H1 (cell line): ENCODE data around the gene ARL3. TPM values are rescaled to one million over a fixed set of nuclear protein-coding genes. Genes with fewer than 3 reads are reported as not detected.

Source experiments
- BRCA1 ChIP-seq: IDR thresholded peaks from 2 replicates; pipeline ENCODE4 v1.6.1; 2012; ENCODE audit warnings: low read depth, low read length, improper control_type of control experiment
- HDAC2 ChIP-seq, 2 experiments: fragments of 300-600 bp in 1 of 2; sonication (generic) in 1 of 2; IDR thresholded peaks; 2 replicates each; pipeline ENCODE4 v1.6.1; 2011 to 2012; ENCODE audit warnings: low read depth in 2 of 2, low read length in 2 of 2, mild to moderate bottlenecking in 2 of 2, moderate library complexity in 2 of 2, borderline replicate concordance in 1 of 2, inconsistent platforms in 1 of 2
- HDAC6 ChIP-seq: IDR thresholded peaks from one replicate; pipeline ENCODE4 v1.7.1; 2012; ENCODE audit warnings: low read depth, mild to moderate bottlenecking, inconsistent platforms, low read length, moderate library complexity
- NANOG ChIP-seq: IDR thresholded peaks from 2 replicates; pipeline ENCODE4 v1.6.1; 2011; ENCODE audit warnings: low read length, low read depth, mild to moderate bottlenecking, inconsistent platforms; ENCODE audit not compliant: insufficient read depth, poor library complexity, severe bottlenecking
- NRF1 ChIP-seq: IDR thresholded peaks from 2 replicates; pipeline ENCODE4 v1.6.1; 2011; ENCODE audit warnings: mild to moderate bottlenecking, low read depth, low read length, improper control_type of control experiment
- RAD21 ChIP-seq, 2 experiments: IDR thresholded peaks in 1 of 2; conservative IDR thresholded peaks in 1 of 2; 2 replicates each; pipeline ENCODE4 v1.6.1; 2011; ENCODE audit warnings: low read depth in 2 of 2, low read length in 2 of 2, improper control_type of control experiment in 1 of 2, inconsistent platforms in 1 of 2, mild to moderate bottlenecking in 1 of 2, moderate library complexity in 1 of 2
- RFX5 ChIP-seq: IDR thresholded peaks from 2 replicates; pipeline ENCODE4 v1.6.1; 2011; ENCODE audit warnings: low read depth, low read length, improper control_type of control experiment, borderline replicate concordance
- SAP30 ChIP-seq: fragments of 300-600 bp; sonication (generic); IDR thresholded peaks from 2 replicates; pipeline ENCODE4 v1.7.1; 2012; ENCODE audit warnings: low read length, moderate library complexity, mild to moderate bottlenecking, inconsistent platforms; ENCODE audit not compliant: insufficient read depth, insufficient replicate concordance
- SIN3A ChIP-seq, 2 experiments: IDR thresholded peaks in 1 of 2; conservative IDR thresholded peaks in 1 of 2; 2 replicates each; pipeline ENCODE4 v1.6.1; 2011 to 2012; ENCODE audit warnings: low read length in 2 of 2, improper control_type of control experiment in 1 of 2, low read depth in 1 of 2, mild to moderate bottlenecking in 1 of 2
- SIX5 ChIP-seq: IDR thresholded peaks from 2 replicates; pipeline ENCODE4 v1.6.1; 2011; ENCODE audit warnings: mild to moderate bottlenecking, low read depth, low read length
- SP4 ChIP-seq: IDR thresholded peaks from 2 replicates; pipeline ENCODE4 v1.6.1; 2012; ENCODE audit warnings: low read length, inconsistent platforms
- SUZ12 ChIP-seq: fragments of 200-600 bp; sonication (generic); IDR thresholded peaks from 2 replicates; pipeline ENCODE4 v1.6.1; 2012; ENCODE audit warnings: mild to moderate bottlenecking, inconsistent platforms, low read length, moderate library complexity, mixed read lengths
- TBP ChIP-seq: IDR thresholded peaks from 2 replicates; pipeline ENCODE4 v1.6.1; 2011; ENCODE audit warnings: low read depth, low read length, improper control_type of control experiment
- TCF12 ChIP-seq: IDR thresholded peaks from 2 replicates; pipeline ENCODE4 v1.6.1; 2011; ENCODE audit warnings: low read depth, mild to moderate bottlenecking, low read length
- USF2 ChIP-seq: IDR thresholded peaks from 2 replicates; pipeline ENCODE4 v1.6.1; 2011; ENCODE audit warnings: low read length, improper control_type of control experiment
- polyA plus RNA-seq, 7 experiments: library from polyadenylated mRNA; depleted of rRNA in 3 of 7; stranded (reverse) in 5 of 7; unstranded in 2 of 7; fragments of >200 nt in 5 of 7; fragments of 200-250 nt in 2 of 7; gene quantifications; 1 replicate in 5 of 7; 2 replicates in 1 of 7; 4 replicates in 1 of 7; pipeline versions ENCODE4 v1.2.1 to v1.2.3, GENCODE V29; 2011 to 2013; ENCODE audit warnings: missing spikeins in 2 of 7, mixed read lengths in 2 of 7
- total RNA-seq: library from RNA; stranded (reverse); fragmentation: NEBNext Ultra II Directional; extraction: Animal tissue kit (Norgen Biotek cat#: 25700); gene quantifications from 2 replicates; pipeline ENCODE4 v1.2.1, GENCODE V29; 2021
- TF ChIP-seq, protein P1 (sequence below), 3 experiments: IDR thresholded peaks; 1 replicate in 2 of 3; 2 replicates in 1 of 3; pipeline versions ENCODE4 v1.5.1 to v1.6.1; 2011; ENCODE audit warnings: low read length in 3 of 3, mild to moderate bottlenecking in 3 of 3, inconsistent platforms in 2 of 3, low read depth in 1 of 3, moderate library complexity in 1 of 3; ENCODE audit not compliant: insufficient read depth in 1 of 3; ENCODE audit errors: control extremely low read depth in 1 of 3
- TF ChIP-seq, protein P2 (sequence below): IDR thresholded peaks from 2 replicates; pipeline ENCODE4 v1.6.1; 2012; ENCODE audit warnings: inconsistent platforms
- TF ChIP-seq, protein P3 (sequence below): IDR thresholded peaks from 2 replicates; pipeline ENCODE4 v1.6.1; 2012; ENCODE audit warnings: low read length, inconsistent platforms

ARL3 gene
- total and polyA plus RNA-seq, 2 of the 8 experiments (the other 6 are each of a cell fraction or from before 2014, with no cell fraction given) = 8.8 to 16.2 TPM

DNA sequence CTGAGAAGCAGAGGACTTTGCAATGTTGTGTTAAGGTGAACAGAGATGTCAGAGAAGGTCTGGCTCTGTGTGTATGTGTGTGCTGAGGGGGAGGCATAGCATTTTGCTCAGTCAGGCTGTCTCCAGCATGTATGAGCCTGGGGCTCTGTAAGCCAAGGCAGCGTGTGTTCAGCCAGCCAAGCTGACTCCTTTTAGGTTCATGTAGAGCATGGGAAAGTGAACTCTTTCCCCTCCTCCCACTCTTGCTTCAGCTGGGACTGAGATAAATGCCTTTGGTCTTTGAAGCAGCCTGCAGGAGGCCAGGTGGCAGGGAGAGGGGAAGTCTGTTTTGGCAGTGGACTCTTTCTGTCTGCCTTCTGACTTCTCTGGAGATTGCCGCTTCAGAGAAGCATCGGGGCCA, 4.0 kb upstream of the ARL3 start (continued):
- 0 out of 2 replicates have a peak, but pooled peaks have one; percentile 34 for TF ChIP-seq TCF12
- no peak for TF ChIP-seq HDAC2 (IDR thresholded peaks at IDR 0.05; ENCODE audit: borderline replicate concordance in 1 of 2, low read depth in 2 of 2, low read length in 2 of 2)
- TF ChIP-seq SAP30 = no peak
- no peak for TF ChIP-seq SIX5
- no peak for TF ChIP-seq RAD21 (IDR thresholded peaks at IDR 0.05 in 1 of 2, conservative IDR thresholded peaks at IDR 0.05 in 1 of 2; ENCODE audit: low read depth in 2 of 2, low read length in 2 of 2)
- no peak for TF ChIP-seq SUZ12
- TF ChIP-seq, protein P1, sequence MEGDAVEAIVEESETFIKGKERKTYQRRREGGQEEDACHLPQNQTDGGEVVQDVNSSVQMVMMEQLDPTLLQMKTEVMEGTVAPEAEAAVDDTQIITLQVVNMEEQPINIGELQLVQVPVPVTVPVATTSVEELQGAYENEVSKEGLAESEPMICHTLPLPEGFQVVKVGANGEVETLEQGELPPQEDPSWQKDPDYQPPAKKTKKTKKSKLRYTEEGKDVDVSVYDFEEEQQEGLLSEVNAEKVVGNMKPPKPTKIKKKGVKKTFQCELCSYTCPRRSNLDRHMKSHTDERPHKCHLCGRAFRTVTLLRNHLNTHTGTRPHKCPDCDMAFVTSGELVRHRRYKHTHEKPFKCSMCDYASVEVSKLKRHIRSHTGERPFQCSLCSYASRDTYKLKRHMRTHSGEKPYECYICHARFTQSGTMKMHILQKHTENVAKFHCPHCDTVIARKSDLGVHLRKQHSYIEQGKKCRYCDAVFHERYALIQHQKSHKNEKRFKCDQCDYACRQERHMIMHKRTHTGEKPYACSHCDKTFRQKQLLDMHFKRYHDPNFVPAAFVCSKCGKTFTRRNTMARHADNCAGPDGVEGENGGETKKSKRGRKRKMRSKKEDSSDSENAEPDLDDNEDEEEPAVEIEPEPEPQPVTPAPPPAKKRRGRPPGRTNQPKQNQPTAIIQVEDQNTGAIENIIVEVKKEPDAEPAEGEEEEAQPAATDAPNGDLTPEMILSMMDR (IDR thresholded peaks at IDR 0.05; ENCODE audit: control extremely low read depth in 1 of 3, insufficient read depth in 1 of 3, low read depth in 1 of 3, low read length in 3 of 3) = no peak
- TF ChIP-seq RFX5 = no peak
- TF ChIP-seq BRCA1 = no peak
- TF ChIP-seq, protein P2, sequence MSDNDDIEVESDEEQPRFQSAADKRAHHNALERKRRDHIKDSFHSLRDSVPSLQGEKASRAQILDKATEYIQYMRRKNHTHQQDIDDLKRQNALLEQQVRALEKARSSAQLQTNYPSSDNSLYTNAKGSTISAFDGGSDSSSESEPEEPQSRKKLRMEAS = 0 out of 2 replicates have a peak, but pooled peaks have one; percentile 15
- TF ChIP-seq NANOG = no peak
- no peak for TF ChIP-seq TBP
- no peak for TF ChIP-seq NRF1
- 0 out of 4 replicates have a peak, but pooled peaks of 1 of the 2 experiments have one; percentile 47 for TF ChIP-seq SIN3A (conservative IDR thresholded peaks at IDR 0.05 in 1 of 2, IDR thresholded peaks at IDR 0.05 in 1 of 2; ENCODE audit: low read depth in 1 of 2, low read length in 2 of 2)
- no peak for TF ChIP-seq USF2
- TF ChIP-seq, protein P3, sequence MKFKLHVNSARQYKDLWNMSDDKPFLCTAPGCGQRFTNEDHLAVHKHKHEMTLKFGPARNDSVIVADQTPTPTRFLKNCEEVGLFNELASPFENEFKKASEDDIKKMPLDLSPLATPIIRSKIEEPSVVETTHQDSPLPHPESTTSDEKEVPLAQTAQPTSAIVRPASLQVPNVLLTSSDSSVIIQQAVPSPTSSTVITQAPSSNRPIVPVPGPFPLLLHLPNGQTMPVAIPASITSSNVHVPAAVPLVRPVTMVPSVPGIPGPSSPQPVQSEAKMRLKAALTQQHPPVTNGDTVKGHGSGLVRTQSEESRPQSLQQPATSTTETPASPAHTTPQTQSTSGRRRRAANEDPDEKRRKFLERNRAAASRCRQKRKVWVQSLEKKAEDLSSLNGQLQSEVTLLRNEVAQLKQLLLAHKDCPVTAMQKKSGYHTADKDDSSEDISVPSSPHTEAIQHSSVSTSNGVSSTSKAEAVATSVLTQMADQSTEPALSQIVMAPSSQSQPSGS = no peak
- no peak for TF ChIP-seq SP4
- TF ChIP-seq HDAC6 = no peak
